GM18511 (cell line): ENCODE measurements around the gene SRGAP3.

Experiments used
- ATAC-seq: cut with Tn5 transposase; IDR thresholded peaks from one replicate; pipeline ENCODE4 v1.9.1; 2021; ENCODE audit warnings: mild to moderate bottlenecking, moderate library complexity; ENCODE audit not compliant: unreplicated experiment

The SRGAP3 gene

DNA sequence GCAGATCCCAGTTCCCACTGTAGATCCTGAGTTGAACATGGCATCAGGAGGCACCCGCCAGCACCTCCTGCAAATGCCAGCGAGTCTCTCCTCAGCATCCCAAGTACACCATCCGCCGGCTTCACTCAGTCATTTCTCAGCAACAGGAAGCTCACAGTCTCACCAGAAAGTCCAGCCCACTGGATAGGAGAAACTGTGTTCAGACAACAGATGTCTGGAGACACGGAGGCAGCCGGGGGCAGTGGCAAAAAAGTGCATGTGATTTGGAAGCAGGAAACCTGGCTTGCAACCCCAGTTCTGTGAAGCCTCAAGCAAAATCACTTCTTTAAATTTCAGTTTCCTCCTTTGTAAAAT lies 68.7 kb downstream of the SRGAP3 start:
- ATAC-seq, result peak; percentile 36

DNA sequence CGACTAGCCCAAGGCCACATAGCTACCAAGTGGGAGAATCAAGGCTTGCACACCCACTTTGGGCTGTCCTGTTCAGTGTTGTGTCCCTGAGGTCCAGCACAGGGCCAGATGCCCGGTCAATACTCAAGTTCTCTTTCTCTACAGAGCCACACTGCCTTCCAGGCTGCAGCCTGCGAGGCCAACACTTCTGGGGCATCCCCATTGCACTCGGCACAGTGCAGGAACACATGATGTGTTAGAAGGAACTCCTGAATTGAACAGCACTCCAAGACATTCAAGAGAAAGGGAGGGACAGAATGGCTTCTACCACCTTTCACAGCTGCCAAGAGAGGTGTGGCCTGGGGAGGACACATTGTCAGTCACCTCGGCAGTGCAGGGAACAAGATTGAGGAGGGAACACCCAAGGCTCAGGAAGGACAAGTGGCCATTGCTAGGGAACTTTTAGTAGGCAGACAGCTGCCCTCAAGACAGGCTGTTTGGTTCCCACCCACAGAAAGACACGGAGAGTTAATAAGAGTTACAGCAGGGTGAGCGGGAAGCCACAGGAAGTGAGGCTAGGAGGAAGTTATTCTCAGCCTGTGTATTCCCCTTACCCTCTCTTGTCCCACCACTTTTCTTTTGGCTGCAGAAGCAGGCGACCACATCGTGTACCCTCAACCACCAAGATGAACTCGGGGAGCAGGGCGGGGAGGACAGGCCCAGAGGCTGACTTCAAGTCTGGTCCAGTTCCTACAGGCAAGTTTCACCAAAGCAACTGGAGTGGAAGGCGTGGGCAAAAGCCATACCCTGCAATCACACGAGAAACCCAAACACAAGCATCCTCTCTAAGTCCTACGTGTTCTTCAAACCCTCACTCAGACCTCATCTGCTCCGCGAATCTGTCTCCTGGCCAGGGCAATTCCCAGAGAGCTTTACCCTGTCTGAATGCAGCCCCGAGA lies 69.4 kb downstream of the SRGAP3 start:
- peak; percentile 70 for ATAC-seq

DNA sequence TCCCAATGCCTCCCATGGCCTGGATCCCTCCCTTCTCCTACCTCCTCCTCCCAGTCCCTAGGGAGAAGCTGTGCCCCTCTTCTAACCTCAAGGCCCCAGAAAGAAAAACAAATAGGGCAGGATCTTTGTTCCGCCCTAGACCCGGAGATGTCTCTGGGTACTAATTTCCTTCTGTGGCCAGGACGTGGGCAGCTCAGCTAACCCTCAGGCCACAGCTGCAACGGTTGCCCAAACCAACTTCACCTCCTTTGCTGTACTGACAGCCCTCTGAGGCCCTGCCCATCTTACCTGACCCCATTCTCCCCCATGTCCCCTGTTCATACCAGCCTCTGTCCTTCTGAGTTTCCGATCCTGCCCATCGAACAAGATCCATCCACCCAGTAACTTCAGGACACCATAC lies 70.7 kb downstream of the SRGAP3 start:
- ATAC-seq, result no peak

DNA sequence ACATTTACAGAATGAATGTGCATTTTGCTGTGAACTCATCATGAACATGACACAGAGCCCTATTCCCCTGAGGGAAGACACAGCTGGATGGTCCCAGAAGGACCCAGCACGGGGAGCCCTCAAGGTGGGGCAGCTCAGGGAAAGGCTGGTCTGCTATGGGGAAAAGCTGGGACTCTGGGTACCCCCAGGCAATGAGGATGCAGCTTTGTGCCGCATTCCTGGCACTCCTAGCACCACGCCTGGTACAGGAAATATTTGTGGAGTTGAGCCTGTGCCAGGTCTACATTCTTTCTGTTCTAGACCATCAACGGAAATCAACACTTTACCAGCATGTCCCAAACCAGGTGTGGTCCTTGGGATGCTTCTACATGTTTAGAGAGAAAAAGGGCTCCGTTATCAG lies 74.0 kb downstream of the SRGAP3 start:
- no peak for ATAC-seq

DNA sequence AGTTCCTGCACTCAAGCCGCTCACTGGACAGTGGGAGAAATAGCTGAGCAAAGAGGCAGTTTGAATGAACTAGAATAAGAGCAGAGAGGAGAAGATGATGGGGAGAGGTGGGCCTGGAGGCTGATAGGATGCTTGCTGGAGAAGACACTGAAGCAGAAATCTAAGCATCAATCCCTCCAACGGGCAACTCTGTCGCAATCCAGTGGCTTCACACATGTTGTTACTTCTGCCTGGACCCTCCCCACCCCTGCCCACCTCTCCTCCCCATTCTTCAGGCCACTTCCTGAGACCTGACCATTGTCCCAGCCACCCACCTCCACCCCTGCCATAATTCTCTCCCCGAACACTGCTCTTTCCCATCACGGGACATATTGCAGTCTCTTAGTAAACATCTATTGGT lies 76.0 kb downstream of the SRGAP3 start:
- ATAC-seq, result no peak

DNA sequence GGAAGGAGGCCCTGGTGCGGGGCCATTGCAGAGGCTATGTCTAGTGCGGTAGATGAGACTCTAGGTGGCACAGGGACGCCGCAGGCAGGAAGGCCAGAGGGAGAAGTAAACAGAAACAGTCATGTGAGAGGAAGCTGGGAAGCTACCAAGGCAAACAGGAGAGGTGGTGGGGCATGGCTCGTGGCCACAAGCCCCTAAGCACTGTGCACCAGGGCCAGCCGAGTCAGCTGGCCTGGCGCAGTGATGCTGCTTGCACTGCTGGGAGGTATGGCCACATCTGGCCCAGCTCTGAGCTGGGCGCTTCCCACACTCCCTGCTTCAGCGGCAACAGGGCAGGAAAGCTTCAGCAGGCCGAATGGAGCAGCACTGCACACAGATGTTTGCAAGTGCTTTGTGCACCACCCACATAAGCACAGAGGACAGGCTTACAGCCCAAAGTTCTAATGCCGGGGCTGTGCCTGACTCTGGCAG lies 76.6 kb downstream of the SRGAP3 start:
- no peak for ATAC-seq

DNA sequence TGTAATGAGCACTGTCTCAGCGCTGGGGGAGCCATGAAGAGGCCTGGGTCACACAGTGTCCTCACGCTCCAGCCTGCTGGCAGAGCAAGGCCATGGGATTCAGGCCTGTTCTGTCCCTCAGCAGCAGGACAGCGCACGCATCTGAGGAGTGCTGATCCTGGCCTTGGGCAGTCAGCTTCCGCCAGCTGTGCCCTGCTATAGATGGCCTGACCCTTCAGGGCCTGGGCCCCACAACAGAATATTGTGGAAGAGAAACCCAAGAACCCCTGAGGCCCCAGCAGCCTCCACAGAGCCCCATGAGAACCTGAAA lies 78.6 kb downstream of the SRGAP3 start:
- no peak for ATAC-seq

DNA sequence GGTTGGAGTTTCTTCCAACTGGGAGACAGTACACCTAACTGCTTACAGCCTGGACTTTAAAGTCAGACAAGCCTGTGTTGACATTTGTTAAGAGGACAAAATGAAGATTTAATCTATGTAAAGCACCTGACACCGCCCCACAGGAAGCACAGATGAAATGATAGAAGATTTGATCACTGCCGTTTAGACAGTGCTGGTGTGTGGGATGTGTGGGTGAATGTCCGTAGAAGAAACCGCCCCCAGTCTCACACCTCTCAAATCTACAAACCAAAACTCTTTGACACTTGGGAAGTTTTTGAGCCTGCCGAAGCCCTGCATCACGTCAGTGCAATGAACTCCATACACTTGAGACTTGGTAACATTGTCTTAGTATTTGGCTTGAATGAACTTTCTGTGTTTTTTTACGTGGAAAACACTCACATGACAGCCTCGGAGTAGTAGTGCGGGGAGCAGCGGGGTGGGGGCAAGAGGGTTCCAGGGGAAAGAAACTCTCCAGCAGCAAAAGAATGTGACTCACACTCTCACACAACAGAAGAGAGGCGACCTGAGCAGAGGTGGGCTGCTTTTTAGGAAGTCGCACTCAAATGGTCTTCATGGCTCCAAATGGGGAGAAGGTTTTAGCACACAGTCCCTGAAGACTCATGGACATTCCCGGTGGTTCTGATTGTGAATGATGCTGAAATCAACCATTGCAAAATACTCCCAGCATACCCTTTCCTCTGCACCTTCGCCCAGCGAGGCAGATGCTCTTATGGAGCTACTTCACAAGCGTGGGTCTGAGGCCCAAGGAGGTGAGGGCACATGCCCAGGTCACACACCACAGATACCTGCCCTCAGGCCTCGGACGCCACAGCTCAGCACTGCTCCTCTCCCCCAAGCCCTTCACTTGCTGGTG lies 79.2 kb downstream of the SRGAP3 start:
- no peak for ATAC-seq

DNA sequence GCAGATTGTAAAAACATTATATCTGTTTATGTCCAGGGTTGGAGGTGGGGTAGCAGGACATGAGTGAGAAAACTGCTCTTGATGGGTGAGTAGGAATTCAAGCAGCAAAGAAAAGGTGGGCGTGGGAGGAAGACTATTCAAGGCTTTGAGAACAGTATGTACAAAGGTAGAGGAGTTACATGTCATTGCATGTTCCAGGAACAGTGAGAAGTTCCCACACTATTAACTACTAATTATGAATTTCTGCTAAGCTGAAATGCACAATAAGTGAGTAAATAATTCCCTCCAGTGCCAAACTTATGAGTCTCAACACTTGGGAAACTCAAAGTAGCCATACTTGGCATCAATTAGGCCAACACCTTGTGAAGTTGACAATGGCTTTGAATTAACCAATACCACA lies 80.1 kb downstream of the SRGAP3 start:
- no peak for ATAC-seq

DNA sequence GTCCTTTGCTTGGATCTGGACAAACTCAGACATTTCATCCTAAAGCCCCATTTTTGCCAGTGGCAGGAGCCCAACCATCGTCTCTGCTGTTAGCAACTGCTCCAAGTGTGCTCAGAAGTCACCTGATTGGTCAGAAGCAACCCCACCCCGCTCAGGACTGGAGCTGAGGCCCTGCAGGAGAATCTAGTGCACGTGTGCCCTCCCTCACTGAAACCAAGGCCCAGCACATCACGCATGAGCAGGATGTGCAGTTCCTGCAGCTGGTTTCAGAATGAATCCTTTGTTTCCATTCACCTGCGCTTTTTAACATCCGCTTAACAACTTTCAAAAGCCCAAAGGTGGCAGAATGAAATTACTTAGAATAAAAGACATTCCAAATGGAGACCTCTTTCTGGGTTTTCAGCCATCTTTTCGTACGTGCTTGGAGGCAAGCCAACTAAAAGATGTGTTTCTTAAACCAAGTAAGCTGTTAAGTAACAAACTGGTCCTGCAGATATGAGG lies 81.2 kb downstream of the SRGAP3 start:
- ATAC-seq, result peak; percentile 98

DNA sequence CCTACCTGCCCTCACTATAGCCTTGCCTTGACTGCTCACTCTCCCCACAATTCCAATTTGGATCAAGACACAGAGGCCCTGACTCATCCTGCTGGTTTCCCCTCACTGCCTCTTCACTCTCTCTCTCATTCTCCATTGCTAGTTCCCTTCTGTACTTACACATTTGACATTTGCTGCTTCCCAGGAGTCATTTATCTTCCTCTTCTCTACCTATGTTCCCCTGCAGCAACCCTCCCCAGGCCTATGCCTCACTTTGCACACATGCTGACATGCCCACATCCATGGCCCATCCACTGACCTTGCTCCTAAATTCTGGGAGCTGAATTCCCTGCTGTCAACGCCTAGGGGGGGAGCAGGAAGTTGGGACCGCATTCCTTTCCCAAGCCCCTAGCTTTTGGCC lies 82.2 kb downstream of the SRGAP3 start:
- no peak for ATAC-seq

DNA sequence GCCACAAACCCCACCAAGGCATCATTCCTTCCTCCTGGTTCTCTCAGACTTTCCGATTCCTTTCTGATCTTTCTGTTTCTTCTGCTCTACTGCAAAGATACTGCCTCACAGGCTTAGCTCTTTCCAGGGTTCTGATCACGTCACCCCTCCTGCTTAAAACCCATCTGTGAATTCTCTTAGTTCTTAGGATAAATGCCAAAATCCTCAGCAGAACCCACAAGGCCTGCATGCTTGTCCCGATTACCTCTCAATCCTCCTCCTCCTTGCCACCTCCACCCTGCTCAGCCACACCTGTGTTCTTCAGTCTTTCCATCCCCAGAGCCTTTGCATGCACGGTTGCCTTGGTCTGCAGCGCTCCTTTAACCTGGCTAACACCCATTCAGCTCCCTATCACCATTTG lies 84.0 kb downstream of the SRGAP3 start:
- no peak for ATAC-seq

DNA sequence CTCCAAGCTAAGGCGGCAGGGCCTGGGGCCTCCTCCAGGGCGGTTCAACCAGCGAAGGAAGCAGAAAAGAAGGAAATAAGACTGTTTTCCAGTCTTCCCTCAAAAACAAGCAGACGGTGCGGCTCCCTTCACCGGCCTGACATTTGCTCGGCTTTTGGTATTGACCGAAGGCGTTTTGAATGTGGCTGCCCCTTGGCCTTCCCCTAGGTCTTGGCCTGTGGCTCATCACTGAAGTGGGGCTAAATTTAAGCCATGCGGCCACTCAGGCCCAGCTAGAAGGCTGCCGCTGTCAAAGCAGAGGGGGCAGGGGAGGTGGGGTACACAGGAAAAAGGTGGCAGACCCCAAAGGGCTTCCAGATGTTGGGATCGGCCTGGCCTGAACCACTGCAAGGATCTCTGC lies 86.2 kb downstream of the SRGAP3 start:
- ATAC-seq, result no peak

DNA sequence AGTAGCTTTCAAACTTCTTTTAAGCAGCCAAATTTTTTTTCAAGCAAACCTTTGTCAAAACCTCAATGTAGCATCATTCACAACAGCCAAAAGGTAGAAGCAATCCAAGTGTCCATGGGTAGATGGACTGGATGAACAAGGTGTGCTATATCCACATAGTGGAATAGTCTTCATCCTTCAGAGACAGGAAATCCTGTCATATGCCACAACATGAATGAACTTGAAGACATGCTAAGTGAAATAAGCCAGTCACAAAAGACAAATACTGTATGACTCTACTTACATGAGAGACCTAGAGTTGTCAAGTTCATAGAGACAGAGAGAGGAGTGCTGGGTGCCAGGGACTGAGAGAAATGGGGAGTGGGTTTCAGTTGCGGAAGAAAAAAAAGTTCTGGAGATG lies 87.6 kb downstream of the SRGAP3 start:
- no peak for ATAC-seq

DNA sequence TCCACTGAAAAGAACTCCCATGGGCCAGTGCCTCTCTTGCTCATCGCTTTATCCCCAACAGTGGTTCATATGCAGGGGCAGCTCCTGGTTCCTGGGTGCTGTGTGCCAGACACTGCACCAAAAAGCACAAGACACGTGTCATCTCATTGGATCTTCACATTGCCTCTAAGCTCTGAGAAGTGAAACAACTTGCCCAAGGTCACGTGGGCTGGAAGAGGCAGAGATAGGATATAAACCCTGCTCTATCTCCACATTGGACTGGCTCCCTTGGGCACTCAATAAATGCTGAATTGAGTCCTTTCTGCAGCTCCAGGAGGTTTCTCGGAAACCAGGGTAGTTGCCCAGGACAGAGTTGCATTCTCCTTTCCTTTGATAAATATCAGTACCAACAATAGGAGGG lies 88.1 kb downstream of the SRGAP3 start:
- ATAC-seq, result no peak

DNA sequence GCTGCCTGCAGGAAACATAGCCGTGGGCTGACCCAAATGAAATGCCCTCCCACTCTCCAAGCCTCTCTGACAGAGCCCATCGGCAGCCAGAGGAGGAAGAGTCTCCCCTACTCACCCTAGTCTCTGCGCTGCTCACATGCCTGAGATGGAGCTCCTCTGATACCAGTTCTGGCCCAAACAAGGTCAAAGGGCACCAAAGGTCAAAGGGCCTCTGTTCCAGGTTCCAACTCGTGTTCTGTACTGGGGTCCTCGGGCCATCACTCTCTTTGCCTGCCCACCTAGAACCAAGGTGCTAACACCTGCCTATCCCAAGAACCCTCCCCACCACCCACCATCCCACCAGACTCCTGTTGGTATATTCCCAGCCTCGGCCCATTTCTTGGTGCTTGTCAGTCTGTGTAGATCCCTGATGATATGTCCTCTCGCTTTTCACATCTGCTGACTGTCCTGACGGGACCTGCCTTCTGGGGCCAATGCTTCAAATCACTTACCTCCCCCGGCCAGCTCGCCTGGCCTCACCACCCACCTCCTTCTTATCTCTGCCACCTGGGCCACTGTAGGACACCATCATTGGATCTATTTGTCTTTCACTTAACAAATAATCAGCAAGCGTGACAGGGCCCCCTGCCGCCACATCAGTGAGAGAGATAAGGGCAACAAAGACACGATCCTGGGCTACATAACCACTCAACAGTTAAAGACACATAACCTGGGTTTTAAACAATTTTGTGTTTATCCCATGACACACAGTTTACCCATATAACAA lies 90.4 kb downstream of the SRGAP3 start:
- no peak for ATAC-seq

DNA sequence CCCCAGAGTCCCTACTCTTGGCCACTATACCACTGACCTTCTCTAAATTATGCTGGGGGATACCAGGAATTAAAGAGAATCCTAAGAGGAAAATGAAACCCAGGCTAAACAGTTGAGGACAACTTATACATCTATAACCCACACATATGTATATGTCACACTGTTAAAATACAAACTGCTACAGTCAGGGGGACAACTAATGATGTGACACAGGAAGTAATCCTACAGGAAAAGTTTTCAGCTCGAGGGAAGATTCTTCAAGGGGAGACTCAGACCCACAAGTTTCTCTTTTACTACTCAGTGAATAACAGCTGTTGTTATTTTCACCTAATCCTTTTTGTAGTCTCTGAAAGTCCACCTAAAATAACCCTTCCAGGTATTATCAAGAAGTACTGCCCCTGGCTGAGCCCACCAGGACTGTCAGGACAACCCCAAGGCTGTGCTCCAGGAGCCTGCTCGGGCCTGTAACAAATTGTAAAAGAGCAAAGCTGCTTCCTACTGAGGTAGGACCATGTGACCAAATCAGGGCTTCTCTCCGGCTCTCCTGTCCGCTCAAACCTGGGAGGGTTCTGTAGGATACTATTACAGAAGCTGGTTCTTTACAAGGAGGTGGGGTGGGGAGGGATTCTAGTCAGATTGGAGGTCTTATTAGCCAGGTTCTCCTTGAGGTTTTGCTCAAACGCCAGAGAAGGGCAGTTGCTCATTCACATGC lies 91.6 kb downstream of the SRGAP3 start:
- no peak for ATAC-seq

DNA sequence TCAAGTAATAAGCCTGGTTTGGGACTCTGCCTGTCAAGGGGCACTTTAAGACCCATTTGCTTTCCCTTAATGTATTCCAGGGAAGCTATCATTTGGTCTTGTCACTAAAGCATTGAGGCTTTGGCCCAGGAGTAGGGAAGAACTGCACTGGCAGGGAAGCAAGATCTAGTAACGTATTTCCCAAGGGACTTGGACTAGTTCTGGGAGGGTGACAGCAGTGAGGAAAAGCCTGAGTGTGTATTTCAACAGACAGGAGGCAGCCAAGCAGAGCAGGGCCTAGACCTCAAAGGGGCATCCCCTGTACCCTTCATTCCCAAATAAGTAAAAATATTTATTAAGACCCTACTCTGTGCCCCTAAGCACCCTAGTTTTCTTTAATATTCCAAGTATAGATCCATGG lies 92.8 kb downstream of the SRGAP3 start:
- no peak for ATAC-seq

DNA sequence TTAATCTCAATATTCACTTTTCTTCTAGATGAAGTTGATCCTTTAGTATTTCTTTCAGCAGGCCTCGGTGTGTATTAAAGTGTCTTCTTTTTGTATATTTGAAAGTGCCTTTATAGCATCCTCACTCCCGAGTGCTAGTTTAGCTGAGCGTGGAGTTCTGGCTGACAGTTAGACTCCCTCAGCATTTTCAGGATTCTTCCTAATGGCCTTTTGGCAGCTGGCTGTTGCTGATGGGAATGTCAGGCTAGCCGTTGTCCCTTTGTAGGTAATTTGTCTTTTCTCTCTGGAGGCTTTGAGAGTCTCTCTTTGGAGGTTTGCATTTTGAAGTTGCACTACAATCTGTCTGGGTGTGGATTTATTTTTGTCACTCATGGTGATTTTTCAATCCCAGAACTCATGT lies 94.4 kb downstream of the SRGAP3 start:
- ATAC-seq, result no peak

DNA sequence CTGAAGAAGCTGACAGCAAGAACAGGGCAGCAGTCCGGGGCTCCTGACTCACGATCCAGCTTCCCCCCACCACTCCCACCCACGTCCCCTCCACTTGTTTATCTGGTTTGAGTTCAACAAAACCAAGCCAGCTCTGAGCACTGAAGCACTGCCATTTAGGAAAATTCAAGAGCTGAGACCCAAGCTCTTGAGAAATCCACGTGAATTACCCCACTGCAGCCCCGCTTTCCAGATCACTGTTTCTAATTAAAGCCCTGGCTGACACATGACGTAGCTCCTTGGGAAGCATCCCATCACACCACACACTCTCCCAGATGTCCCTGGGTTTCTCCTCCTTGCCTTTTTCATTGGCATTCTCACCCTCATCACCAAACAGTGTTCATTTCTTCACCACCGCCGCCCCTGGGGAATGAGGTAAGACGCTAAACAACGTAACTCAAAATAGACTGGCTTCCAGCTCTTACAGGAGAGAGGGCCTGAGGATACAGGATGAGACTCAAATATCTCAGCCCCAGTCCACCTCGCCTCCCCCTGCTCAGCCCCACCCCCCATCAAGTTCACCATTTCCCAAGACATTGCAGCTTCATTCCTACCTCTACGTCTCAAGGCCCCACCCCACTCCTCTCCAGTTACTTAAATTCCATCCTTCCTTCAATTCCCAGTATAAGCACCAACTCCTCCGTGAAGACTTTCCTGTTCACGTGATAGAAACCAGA lies 95.4 kb downstream of the SRGAP3 start:
- no peak for ATAC-seq
